Upper lobe of right lung (tissue), 1 donor: ENCODE data around the gene VWF. TPM values are rescaled to one million over a fixed set of nuclear protein-coding genes. Genes with fewer than 3 reads are reported as not detected.
A peak's percentile ranks its signal among the peaks of the same experiment; 100 is the strongest.

Experiments used
- ATAC-seq: fragments of 200-7000 bp; cut with Tn5 transposase; one replicate; pipeline ENCODE4 v1.9.1; 2020; ENCODE audit warnings: mild to moderate bottlenecking, moderate library complexity
- DNase-seq: peaks from one replicate; pipeline ENCODE4 v3.0.0-alpha.2; 2020
- H3K27ac ChIP-seq: fragments of 200-600 bp; one replicate; pipeline ENCODE4 v1.8.0; 2022
- H3K27me3 ChIP-seq: fragments of 200-600 bp; one replicate; pipeline ENCODE4 v1.8.0; 2022; ENCODE audit warnings: mild to moderate bottlenecking
- H3K36me3 ChIP-seq: fragments of 200-600 bp; one replicate; pipeline ENCODE4 v1.8.0; 2022
- H3K4me1 ChIP-seq: fragments of 200-600 bp; one replicate; pipeline ENCODE4 v1.8.0; 2022
- H3K4me3 ChIP-seq: fragments of 200-600 bp; one replicate; pipeline ENCODE4 v1.8.0; 2022; ENCODE audit warnings: mild to moderate bottlenecking
- H3K9me3 ChIP-seq: fragments of 200-600 bp; one replicate; pipeline ENCODE4 v1.8.0; 2022
- intact Hi-C: fragments of 100-400 bp; cut with DNase I; formaldehyde crosslinking; loops from one replicate; pipeline ENCODE4 v1.11.0; 2022
- total RNA-seq: library from RNA; stranded (reverse); fragmentation: NEBNext Ultra II Directional; extraction: Animal tissue kit (Norgen Biotek cat#: 25700); gene quantifications from one replicate; pipeline ENCODE4 v1.2.1, GENCODE V29; 2021
- TF ChIP-seq, protein P1 (sequence below): fragments of 200-600 bp; IDR thresholded peaks from one replicate; pipeline ENCODE4 v1.8.0; 2022; ENCODE audit warnings: antibody characterized with exemption
- donor health status: DM: no; HTN: yes; CAD: no; lungs with severe emphysema.

The VWF gene
- total RNA-seq, 1 donor from 2014 or later: 729 TPM

DNA sequence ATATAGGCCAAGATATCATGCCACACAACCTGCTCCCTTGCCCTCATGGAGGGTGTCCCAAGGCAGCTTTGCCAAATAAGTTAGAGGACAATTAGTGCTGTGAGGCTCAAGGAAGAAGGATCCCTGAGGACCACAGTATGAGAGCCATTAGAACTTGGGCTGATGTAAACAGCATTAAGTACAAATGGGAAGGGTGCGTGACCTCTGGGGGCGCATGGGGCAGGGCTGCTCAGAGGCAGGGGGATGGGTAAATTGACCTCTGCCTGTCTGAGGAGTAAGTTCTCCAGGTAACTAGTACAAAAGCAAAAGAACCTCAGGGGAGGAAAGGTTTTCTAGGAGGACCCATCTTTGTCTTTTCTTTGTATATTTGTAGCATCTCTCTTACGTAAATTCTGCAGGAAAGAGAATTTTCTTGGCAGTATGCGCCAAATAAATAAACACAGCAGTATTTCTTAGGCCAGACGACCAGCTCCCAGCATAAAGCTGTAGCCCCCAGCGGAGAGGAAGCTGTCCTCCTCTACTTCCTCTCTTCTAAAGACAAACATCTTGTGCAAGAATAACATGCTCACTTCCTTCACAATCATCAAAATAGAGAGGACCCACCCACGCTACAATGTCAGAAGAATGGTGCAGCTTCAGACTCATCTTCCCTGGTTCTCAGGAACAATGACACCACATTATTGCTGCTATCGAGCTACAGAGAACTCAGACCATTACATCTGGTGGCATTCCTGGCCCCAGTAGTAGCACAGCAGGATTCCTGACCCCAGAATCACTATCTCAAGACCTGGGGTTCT is 16.4 kb upstream of the VWF start:
- no peaks in the 10 kb centered on the region for H3K36me3 ChIP-seq
- no peak overlapping the region for H3K4me3 ChIP-seq
- intact Hi-C loops: no loop called here
- TF ChIP-seq, protein P1, sequence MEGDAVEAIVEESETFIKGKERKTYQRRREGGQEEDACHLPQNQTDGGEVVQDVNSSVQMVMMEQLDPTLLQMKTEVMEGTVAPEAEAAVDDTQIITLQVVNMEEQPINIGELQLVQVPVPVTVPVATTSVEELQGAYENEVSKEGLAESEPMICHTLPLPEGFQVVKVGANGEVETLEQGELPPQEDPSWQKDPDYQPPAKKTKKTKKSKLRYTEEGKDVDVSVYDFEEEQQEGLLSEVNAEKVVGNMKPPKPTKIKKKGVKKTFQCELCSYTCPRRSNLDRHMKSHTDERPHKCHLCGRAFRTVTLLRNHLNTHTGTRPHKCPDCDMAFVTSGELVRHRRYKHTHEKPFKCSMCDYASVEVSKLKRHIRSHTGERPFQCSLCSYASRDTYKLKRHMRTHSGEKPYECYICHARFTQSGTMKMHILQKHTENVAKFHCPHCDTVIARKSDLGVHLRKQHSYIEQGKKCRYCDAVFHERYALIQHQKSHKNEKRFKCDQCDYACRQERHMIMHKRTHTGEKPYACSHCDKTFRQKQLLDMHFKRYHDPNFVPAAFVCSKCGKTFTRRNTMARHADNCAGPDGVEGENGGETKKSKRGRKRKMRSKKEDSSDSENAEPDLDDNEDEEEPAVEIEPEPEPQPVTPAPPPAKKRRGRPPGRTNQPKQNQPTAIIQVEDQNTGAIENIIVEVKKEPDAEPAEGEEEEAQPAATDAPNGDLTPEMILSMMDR: no peak
- peaks cover 32% of the 10 kb centered on the region for H3K4me1 ChIP-seq
- no peaks in the 10 kb centered on the region for H3K27me3 ChIP-seq
- H3K27ac ChIP-seq: peak overlapping the region; percentile 79
- ATAC-seq: peak; percentile 90
- no peaks in the 10 kb centered on the region for H3K9me3 ChIP-seq
- DNase-seq: peak; percentile 60

DNA sequence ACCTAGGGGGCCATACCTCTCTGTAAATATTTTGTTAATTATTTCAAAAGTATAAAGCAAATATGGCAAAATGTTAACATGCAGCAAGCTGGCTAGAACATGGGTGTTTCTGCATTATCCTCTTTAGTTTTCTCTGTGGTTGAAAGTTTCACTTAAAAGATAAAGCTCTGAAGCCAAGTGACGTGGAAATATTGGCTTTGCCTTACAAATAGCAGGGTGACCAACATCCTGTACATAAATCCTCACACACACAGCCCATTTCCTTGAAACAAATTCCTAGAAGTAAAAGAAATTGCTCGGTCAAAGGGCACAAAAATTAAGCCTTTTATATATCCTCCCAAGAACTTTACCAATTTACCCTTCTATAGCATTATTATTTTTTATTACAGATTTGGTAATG is 10.6 kb upstream of the VWF start:
- Histone ChIP-seq H3K4me1 (peaks cover 15% of the 10 kb centered on the region), H3K27me3 (no peaks in the 10 kb centered on the region), H3K36me3 (no peaks in the 10 kb centered on the region), H3K9me3 (no peaks in the 10 kb centered on the region), H3K27ac (no peak overlapping the region), H3K4me3 (no peak overlapping the region)
- DNase-seq: no peak
- ATAC-seq: no peak
- intact Hi-C loops: no loop called here
- TF ChIP-seq, protein P1: no peak

DNA sequence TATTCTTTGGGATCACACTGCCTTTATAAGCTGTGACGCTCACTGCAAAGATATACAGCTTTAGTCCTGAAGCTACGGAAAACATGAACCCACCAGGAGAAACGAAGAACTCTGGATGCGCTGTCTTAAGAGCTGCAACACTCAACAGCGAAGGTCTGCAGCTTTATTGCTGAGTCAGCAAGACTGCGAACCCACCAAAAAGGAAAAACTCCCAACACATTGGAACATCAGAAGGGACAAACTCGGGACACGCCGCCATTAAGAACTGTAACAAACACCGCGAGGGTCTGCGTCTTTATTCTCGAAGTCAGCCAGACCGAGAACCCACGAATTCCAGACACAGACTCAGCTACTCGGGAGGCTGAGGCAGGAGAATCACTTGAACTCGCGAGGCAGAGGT is 9.2 kb upstream of the VWF start:
- no peak overlapping the region for H3K4me3 ChIP-seq
- H3K27ac ChIP-seq: no peak overlapping the region
- TF ChIP-seq, protein P1: no peak
- peaks cover 3% of the 10 kb centered on the region for H3K4me1 ChIP-seq
- no peaks in the 10 kb centered on the region for H3K27me3 ChIP-seq
- H3K36me3 ChIP-seq: no peaks in the 10 kb centered on the region
- ATAC-seq: no peak
- no peak for DNase-seq
- intact Hi-C loops: no loop called here
- H3K9me3 ChIP-seq: no peaks in the 10 kb centered on the region

DNA sequence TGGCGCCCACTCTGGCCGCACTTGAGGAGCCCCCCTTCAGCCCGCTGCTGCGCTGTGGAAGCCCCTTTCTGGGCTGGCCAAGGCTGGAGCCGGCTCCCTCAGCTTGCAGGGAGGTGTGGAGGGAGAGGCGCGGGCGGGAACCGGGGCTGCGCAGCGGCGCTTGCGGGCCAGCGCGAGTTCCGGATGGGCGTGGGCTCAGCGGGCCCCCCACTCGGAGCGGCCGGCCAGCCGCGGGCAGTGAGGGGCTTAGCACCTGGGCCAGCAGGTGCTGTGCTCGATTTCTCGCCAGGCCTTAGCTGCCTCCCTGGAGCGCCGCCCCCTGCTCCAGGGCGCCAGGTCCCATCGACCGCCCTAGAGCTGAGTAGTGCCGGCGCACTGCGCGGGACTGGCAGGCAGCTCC is 8.0 kb upstream of the VWF start:
- Histone ChIP-seq H3K27me3 (no peaks in the 10 kb centered on the region), H3K27ac (no peak overlapping the region), H3K4me3 (no peak overlapping the region), H3K36me3 (no peaks in the 10 kb centered on the region), H3K9me3 (no peaks in the 10 kb centered on the region), H3K4me1 (no peaks in the 10 kb centered on the region)
- no peak for ATAC-seq
- TF ChIP-seq, protein P1: no peak
- DNase-seq: no peak
- intact Hi-C loops: no loop called here

DNA sequence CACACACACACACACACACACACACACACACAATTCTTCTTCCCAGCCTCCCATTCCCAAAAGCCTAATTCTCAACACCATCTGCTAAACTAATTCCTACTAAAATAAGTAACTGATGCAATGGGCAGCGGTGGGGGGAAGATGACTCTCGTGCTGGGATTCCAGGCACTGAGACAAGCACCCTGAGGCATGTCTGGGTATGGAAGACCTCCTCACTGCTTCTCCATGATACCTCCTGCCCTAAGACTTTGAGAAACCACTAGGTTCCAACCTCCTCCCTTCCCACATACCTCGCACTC is 789 bp upstream of the VWF start:
- H3K4me1 ChIP-seq: no peaks in the 10 kb centered on the region
- intact Hi-C loops: loop anchor here (10.0 kb wide), 1 partner anchor 60 kb away; no protein-coding TSS in a partner anchor
- H3K27ac ChIP-seq: no peak overlapping the region
- no peak for ATAC-seq
- H3K36me3 ChIP-seq: no peaks in the 10 kb centered on the region
- H3K27me3 ChIP-seq: no peaks in the 10 kb centered on the region
- H3K4me3 ChIP-seq: no peak overlapping the region
- no peak for DNase-seq
- H3K9me3 ChIP-seq: no peaks in the 10 kb centered on the region
- TF ChIP-seq, protein P1: no peak
